ENCODE results near the gene CDH13.

CDH13 gene

GRCh38 chr16:83113811-83114210, 487.0 kb downstream of the CDH13 start:
- DNase-seq (ENCODE audit: low read depth in 2 of 2): no peak

DNA sequence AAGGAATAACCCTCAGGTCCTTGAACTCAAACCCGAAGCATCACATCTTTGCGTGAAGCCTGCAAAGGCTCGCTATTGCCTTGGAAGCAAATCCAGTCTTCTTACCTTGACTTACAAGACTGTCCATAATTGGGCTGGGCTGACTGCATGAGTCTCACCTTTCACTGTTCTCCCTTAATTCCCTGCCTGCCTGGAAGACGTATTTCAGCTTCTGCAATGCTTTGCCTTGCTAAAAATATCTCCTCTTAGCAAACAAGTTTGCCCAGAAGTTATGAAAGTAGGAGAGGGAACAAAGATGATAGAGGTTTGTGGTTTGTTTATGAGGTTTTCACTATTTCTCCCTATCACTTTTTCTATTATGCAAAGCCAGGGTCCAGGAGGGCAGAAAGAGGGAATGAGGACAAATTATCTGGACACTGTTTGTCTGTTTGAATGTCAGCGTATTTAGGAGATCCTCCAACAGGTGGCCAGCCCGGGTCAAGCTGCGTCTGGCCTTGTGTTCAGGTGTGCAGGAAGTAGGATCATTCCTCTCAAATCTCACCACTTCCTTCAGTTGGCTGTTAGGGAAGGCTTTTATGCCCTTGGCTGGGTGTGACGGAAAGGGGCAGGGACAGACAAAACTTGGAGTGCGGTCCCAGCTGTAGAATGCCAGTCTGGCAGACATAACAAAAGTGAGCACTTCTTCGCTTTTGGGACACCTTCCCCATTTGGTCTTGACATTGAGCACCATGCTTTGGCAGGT, 488.9 kb downstream of the CDH13 start:
- DNase-seq (ENCODE audit: low read depth in 2 of 2): no peak

- no peak for DNase-seq (ENCODE audit: low read depth in 2 of 2)
These were observed 489.6 kb downstream of the CDH13 start for GRCh38 chr16:83116274-83116892.

DNA sequence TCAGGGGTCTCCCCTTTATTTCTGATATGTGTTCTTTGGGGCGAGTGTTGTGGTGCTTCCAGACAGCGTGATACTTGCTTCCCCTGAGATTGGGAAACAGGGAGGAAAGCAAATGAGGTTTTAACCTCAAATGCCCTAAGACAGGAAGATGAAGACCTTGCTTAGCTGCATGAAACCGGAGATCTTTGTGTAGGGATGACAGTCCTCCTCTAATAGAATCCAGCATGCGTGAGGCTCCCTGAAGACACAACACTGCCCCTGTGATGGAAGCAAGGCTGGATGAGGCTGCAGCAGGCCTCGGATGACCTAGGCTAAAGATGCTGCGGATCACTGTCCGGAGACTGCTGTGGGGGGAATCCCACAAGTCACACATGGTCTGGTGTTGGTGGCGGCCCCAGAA, 491.0 kb downstream of the CDH13 start:
- DNase-seq (ENCODE audit: low read depth in 2 of 2): no peak

- DNase-seq (ENCODE audit: low read depth in 2 of 2): no peak
These were observed 491.6 kb downstream of the CDH13 start for GRCh38 chr16:83118365-83118764.

DNA sequence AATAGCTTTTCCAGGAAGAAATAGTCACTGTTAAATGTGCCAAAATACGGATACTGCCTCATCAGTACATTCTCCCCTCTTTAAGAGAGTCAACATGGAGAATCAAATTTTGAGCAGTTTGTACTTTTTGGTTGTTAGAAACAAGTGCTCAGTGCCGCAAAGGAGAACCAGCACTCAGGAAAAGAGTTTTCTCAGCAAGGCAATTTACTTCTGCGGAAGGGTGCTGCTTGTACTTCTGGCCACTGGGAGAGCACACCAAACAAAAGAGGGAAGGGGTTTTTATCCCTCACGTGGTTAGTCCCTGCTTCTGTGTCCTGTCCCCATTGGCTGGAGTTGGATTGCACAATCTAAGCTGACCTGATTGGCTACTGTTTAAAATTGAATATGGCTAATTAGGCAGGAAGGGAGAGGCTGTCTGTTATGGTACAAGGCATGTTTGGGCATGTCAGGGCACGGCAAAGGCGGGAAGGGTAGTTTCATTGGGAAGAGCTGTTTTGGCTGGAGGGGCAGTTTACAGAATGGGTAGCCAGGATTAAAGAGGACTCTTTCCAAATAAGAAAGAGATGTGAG, 499.3 kb downstream of the CDH13 start:
- DNase-seq (ENCODE audit: low read depth in 2 of 2): no peak

- DNase-seq (ENCODE audit: low read depth in 2 of 2): no peak
These were observed 501.3 kb downstream of the CDH13 start for GRCh38 chr16:83128041-83128440.

GRCh38 chr16:83130039-83130438, 503.3 kb downstream of the CDH13 start:
- DNase-seq (ENCODE audit: low read depth in 2 of 2): no peak

- no peak for DNase-seq (ENCODE audit: low read depth in 2 of 2)
These were observed 507.9 kb downstream of the CDH13 start for GRCh38 chr16:83134638-83135037.

DNA sequence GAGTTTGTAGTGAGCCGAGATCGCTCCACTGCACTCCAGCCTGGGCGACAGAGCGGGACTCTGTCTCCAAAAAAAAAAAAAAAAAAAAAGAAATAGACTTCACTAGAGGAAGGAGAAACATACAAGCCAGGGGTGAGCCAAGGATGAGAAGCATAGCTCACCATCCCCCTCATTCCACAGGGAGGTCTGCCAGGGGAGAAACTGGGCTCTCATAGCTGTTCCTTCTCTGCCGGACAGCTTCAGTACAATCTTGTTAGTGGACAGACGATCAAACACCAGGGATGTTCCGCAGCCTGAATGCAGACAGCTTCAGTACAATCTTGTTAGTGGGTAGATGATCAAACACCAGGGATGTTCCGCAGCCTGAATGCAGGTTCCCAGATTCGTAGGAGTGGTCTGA, 509.6 kb downstream of the CDH13 start:
- DNase-seq (ENCODE audit: low read depth in 2 of 2): no peak

DNA sequence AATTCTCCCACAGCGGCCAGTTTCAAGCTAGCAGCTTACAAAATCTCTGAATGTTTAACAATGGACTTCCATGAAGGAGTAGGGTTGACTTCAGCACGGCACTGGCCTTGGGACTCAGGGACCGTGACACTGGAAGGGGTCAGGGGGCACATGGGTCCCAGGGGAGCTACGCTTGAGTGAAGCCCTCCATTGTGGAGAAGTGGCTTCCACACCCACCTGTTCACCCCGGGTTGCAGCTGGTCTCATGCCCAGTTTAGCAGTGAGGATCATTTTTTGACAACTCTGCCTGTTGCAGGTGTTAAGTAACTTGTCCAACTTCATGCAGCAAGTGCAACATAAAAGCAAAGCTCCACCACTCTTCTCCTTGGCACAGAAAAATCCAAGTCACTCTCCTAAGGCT, 510.2 kb downstream of the CDH13 start:
- no peak for DNase-seq (ENCODE audit: low read depth in 2 of 2)

DNA sequence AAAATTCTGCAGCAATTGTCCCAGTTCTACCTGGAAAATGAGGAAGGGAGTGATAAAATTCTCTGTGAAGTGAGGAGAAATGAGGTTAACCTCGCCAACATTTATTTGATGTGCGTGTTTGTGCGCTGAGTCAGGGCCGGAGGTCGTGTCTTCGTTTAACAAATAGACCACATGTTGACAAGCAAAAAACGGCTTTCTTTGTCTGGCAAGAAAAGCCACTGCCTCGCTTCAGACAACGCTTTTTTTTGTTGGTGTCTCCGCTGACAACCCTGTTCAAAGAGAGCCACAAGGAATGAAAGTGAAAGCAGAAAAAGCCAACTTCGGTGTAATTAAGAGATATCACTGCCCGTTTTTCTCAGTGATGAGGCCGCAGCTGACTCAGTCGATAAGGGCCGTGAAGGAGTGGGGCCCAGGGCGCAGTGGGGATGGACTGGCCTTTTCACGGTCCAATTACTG, 510.6 kb downstream of the CDH13 start:
- no peak for DNase-seq (ENCODE audit: low read depth in 2 of 2)

DNA sequence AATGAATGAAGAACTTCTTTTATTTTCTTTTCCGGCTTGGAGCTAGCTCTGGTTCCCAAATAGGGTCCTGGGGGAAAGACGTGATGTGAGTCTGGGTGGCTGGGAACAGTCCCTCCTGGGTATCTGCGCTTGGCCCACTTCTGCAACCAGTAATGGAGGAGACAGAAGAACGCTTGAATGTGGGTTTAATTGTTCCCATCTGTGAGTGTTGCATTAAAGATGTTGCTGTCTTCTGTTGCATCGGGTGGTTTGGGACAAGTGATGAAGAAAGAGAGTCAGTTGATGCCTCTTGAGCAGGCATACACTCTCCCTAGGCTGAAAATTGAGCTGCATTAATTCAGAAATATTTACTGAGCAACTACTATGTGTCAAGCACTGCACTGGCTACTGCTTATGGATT, 511.1 kb downstream of the CDH13 start:
- DNase-seq (ENCODE audit: low read depth in 2 of 2): no peak

DNA sequence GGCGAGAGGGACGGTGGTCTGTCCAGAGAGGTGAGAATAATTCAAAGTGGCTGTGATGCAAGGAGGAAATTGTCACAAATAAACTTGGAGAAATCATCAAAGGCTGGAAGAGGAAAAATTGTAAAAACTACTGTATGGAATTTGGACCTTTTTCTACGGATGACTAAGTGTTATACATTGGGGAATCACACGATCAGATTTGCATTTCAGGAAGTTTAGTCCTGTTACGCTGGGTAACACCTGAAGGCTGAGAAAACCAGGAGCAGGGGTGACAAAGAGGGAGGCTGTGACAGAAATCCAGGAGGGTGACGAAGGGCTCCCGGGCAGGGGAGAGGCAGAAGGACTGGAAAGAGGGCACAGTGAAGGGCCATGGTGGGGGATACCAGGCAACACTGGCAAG, 511.7 kb downstream of the CDH13 start:
- DNase-seq (ENCODE audit: low read depth in 2 of 2): no peak

GRCh38 chr16:83138976-83139690, 512.4 kb downstream of the CDH13 start:
- DNase-seq (ENCODE audit: low read depth in 2 of 2): no peak

DNA sequence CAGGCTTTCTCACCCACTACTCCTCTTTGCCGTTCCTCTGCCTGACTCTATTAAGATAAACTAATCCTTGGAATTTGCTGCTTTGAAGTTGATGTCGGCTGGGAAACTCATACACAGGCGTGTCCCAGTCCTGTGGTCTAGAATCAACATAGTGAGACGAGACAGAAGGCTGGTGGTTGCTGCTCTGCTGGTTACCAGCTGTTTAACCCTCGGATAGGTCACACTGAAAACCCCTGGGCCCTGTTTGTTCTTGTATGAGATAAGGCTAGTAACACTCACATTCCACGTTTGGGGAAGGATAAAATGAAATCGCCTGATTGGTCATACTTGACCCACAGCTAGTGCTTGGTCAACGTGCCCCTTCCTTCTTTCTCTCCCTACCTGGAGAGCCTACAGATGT, 517.0 kb downstream of the CDH13 start:
- DNase-seq (ENCODE audit: low read depth in 2 of 2): no peak

DNA sequence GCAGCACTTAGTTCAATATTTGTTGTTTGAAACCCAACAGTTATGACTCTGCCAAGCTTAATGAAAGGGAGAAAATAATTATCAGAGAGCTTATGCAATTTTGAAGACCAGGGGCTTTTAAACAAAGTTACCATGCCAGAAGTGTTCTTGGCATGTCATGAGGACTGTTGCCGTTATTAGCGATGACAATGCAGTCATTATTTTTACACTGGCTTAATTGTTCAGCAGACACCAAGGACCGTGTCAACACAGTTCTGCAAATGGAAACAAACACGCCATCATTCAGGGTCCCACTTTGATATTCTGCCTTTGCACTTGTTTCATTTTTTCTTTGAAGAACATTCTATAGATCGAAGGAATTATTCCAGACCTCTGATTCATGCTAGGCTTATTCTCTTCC, 518.5 kb downstream of the CDH13 start:
- DNase-seq (ENCODE audit: low read depth in 2 of 2): no peak

DNA sequence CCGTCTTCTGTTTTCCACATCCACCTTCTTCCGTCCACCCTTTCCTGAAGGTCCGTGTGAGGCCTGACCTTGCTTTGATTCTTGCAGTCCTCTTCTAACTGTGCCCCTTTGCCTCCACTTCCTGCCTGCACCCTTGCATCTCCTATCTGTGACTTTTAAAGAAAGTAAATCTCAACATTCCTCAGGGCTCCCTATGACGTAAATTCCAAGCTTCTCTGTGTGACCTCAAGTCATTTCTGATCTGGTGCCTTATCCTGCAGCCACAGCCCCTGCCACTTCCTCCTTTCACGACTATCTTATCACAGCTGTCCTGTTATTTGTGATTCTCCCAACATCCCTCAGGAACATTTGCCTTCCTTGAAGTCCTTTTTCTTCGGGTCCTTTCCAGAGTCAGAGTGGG, 520.5 kb downstream of the CDH13 start:
- DNase-seq (ENCODE audit: low read depth in 2 of 2): no peak

GRCh38 chr16:83158320-83158957, 531.7 kb downstream of the CDH13 start:
- DNase-seq (ENCODE audit: low read depth in 2 of 2): no peak

DNA sequence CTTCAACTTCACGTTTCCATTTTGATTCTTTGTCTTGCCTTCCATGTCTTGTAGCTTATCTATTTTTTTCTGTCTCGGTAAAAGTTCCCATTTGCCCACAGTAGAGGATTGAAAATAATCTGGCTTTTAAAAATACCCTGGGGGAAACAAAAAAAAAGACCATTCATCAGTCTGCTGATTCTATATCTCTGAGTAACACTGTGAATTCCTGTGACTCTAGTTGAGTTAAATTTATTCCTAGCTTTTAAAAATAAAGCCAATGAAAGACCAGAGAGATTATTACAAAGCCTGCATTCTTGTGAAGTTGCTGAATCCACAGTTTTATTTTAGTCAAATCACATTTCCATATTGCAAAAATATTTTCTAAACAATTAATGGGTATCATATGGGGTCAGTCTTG, 532.3 kb downstream of the CDH13 start:
- no peak for DNase-seq (ENCODE audit: low read depth in 2 of 2)

- DNase-seq (ENCODE audit: low read depth in 2 of 2): no peak
These were observed 533.7 kb downstream of the CDH13 start for GRCh38 chr16:83160287-83161020.
